OCI-LY7 (cell line): ENCODE data around the gene KRTAP5-8. TPM values are rescaled to one million over a fixed set of nuclear protein-coding genes. Genes with fewer than 3 reads are reported as not detected.

Experiments
- BruUV-seq: library from RNA; stranded (reverse); fragments of 400-500 nt; replicated peaks from 2 replicates; lab custom pipeline; 2021; lab: Mats Ljungman, UMichigan
- CTCF ChIA-PET: fragments of 300-600 bp; sonication (Branson Sonifier 250); formaldehyde crosslinking; loops from one replicate; lab custom pipeline; 2022; ENCODE audit warnings: antibody characterized with exemption; ENCODE audit not compliant: unreplicated experiment; lab: Charles Lee
- POLR2A ChIA-PET: fragments of 300-600 bp; sonication (Branson Sonifier 250); formaldehyde crosslinking; loops from one replicate; lab custom pipeline; 2022; ENCODE audit warnings: antibody characterized with exemption; lab: Charles Lee
- DNase-seq: peaks from one replicate; pipeline ENCODE4 v3.0.0-alpha.2; 2015; ENCODE audit warnings: low spot score
- H2AFZ ChIP-seq: fragments of 200-600 bp; sonication (generic), shearing (Covaris generic); 2 replicates; pipeline ENCODE4 v1.6.1; 2014; ENCODE audit warnings: mild to moderate bottlenecking, antibody characterized with exemption, low read length, moderate library complexity
- H3K27ac ChIP-seq: fragments of 200-600 bp; sonication (generic); 2 replicates; pipeline ENCODE4 v1.5.1; 2014; ENCODE audit warnings: mixed run types, low read depth, mild to moderate bottlenecking, moderate library complexity, low read length, inconsistent platforms; ENCODE audit not compliant: poor library complexity, severe bottlenecking
- H3K36me3 ChIP-seq: fragments of 200-600 bp; sonication (generic); 2 replicates; pipeline ENCODE4 v1.6.1; 2014; ENCODE audit warnings: mild to moderate bottlenecking, antibody characterized with exemption, low read length, moderate library complexity, mixed read lengths; ENCODE audit not compliant: insufficient read depth
- H3K4me1 ChIP-seq: fragments of 200-600 bp; sonication (generic); 2 replicates; pipeline ENCODE4 v1.5.1; 2014; ENCODE audit warnings: mild to moderate bottlenecking, low read length; ENCODE audit not compliant: insufficient read depth, poor library complexity, severe bottlenecking
- H3K4me2 ChIP-seq: fragments of 200-600 bp; sonication (generic); 2 replicates; pipeline ENCODE4 v1.6.1; 2014; ENCODE audit warnings: mild to moderate bottlenecking, low read length
- H3K4me3 ChIP-seq: fragments of 200-600 bp; sonication (generic); 2 replicates; pipeline ENCODE4 v1.5.1; 2014; ENCODE audit warnings: mild to moderate bottlenecking, low read depth, low read length; ENCODE audit not compliant: poor library complexity, severe bottlenecking
- H3K79me2 ChIP-seq: fragments of 200-600 bp; sonication (generic); 2 replicates; pipeline ENCODE4 v1.6.1; 2016; ENCODE audit warnings: low read depth, mild to moderate bottlenecking, low read length, moderate library complexity, mixed read lengths; ENCODE audit not compliant: insufficient read depth
- H3K9me2 ChIP-seq: fragments of 200-600 bp; sonication (generic); 2 replicates; pipeline ENCODE4 v1.6.1; 2016; ENCODE audit warnings: mild to moderate bottlenecking, low read length, mixed read lengths; ENCODE audit not compliant: insufficient read depth
- H3K9me3 ChIP-seq: fragments of 200-600 bp; sonication (generic); 2 replicates; pipeline ENCODE4 v1.6.1; 2014; ENCODE audit warnings: mild to moderate bottlenecking, mixed run types, low read length, mixed read lengths
- H4K20me1 ChIP-seq: fragments of 200-600 bp; sonication (generic); 2 replicates; pipeline ENCODE4 v1.6.1; 2014; ENCODE audit warnings: mild to moderate bottlenecking, antibody characterized with exemption, low read length, moderate library complexity, mixed read lengths; ENCODE audit not compliant: insufficient read depth
- EZH2phosphoT487 ChIP-seq: fragments of 200-600 bp; sonication (generic); IDR thresholded peaks from 2 replicates; pipeline ENCODE4 v1.6.1; 2018; ENCODE audit warnings: low read depth, borderline replicate concordance, mild to moderate bottlenecking, mixed run types, antibody characterized with exemption, low read length, moderate library complexity, mixed read lengths
- intact Hi-C: fragments of 100-400 bp; cut with micrococcal nuclease; formaldehyde crosslinking; loops from one replicate; pipeline ENCODE4 v1.10.0; 2022; ENCODE audit not compliant: unreplicated experiment
- total RNA-seq, 2 experiments: library from RNA; depleted of rRNA in 1 of 2; stranded (reverse); fragments of >200 nt in 1 of 2; shearing (Covaris generic) in 1 of 2; gene quantifications; 2 replicates each; pipeline ENCODE4 v1.2.3, GENCODE V29; 2014 to 2022
- TF ChIP-seq, protein P1 (sequence below): fragments of 200-600 bp; sonication (generic); conservative IDR thresholded peaks from 2 replicates; pipeline ENCODE4 v1.5.1; 2014; ENCODE audit warnings: mild to moderate bottlenecking, antibody characterized with exemption, low read length, moderate library complexity, mixed read lengths

KRTAP5-8 gene
- total RNA-seq, 2 experiments from 2014 or later = not detected

DNA sequence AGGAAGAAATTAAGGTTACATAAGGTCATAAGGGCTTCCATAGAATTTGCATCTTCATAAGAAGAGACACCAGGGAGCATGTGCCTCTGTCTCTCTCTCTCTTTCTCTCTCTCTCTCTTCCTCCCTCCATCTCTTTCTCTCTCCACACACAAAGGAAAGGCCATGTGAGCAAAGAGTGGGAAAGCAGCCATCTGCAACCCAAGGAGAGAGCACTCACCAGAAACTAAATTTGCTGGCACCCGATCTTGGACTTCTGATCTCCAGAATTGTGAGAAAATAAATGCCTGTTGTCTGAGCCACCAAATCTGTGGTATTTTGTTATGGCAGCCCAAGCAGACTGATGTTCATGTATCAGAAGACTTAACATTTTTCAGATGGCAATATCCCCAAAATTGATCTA lies 21.2 kb downstream of the KRTAP5-8 start:
- no TSS peak for BruUV-seq
- DNase-seq = no peak
- intact Hi-C loops = no loop called here
- H3K27ac ChIP-seq = no peak overlapping the region
- ChIA-PET CTCF (no interaction called here), POLR2A (no interaction called here)
- no peak for TF ChIP-seq EZH2phosphoT487
- TF ChIP-seq, protein P1, sequence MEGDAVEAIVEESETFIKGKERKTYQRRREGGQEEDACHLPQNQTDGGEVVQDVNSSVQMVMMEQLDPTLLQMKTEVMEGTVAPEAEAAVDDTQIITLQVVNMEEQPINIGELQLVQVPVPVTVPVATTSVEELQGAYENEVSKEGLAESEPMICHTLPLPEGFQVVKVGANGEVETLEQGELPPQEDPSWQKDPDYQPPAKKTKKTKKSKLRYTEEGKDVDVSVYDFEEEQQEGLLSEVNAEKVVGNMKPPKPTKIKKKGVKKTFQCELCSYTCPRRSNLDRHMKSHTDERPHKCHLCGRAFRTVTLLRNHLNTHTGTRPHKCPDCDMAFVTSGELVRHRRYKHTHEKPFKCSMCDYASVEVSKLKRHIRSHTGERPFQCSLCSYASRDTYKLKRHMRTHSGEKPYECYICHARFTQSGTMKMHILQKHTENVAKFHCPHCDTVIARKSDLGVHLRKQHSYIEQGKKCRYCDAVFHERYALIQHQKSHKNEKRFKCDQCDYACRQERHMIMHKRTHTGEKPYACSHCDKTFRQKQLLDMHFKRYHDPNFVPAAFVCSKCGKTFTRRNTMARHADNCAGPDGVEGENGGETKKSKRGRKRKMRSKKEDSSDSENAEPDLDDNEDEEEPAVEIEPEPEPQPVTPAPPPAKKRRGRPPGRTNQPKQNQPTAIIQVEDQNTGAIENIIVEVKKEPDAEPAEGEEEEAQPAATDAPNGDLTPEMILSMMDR = no peak
- no peaks in the 10 kb centered on the region for H3K9me3 ChIP-seq
- H3K4me3 ChIP-seq = no peak overlapping the region
- no peak overlapping the region for H3K4me2 ChIP-seq
- H3K36me3 ChIP-seq = no peaks in the 10 kb centered on the region
- H3K9me2 ChIP-seq = no peaks in the 10 kb centered on the region
- no peak overlapping the region for H2AFZ ChIP-seq
- no peaks in the 10 kb centered on the region for H4K20me1 ChIP-seq
- H3K79me2 ChIP-seq = no peaks in the 10 kb centered on the region
- H3K4me1 ChIP-seq = no peaks in the 10 kb centered on the region

DNA sequence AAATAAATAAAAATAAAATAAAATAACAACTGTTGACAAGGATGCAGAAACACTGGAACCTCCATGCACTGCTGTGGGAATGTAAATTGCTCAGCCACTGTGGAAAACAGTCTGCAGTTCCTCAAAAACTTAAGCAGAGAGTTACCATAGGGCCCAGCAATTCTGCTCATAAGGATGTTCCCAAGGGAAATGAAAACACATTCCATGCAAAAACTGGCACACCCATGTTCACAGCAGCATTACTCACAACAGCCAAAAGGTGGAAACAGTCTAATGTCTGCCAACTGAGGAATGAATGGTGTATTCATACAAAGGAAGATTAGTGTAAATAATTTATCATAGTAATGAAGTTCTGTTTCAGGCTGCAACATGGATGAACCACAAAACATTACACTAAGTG lies 24.3 kb downstream of the KRTAP5-8 start:
- H3K4me3 ChIP-seq = no peak overlapping the region
- CTCF ChIA-PET = no interaction called here
- no peaks in the 10 kb centered on the region for H3K9me2 ChIP-seq
- no peaks in the 10 kb centered on the region for H3K4me1 ChIP-seq
- intact Hi-C loops = no loop called here
- TF ChIP-seq EZH2phosphoT487 = no peak
- TF ChIP-seq, protein P1 = no peak
- no peaks in the 10 kb centered on the region for H3K36me3 ChIP-seq
- no peaks in the 10 kb centered on the region for H3K79me2 ChIP-seq
- no peak overlapping the region for H2AFZ ChIP-seq
- no peaks in the 10 kb centered on the region for H4K20me1 ChIP-seq
- BruUV-seq = no TSS peak
- POLR2A ChIA-PET = no interaction called here
- no peak overlapping the region for H3K4me2 ChIP-seq
- DNase-seq = no peak
- no peak overlapping the region for H3K27ac ChIP-seq
- H3K9me3 ChIP-seq = no peaks in the 10 kb centered on the region

DNA sequence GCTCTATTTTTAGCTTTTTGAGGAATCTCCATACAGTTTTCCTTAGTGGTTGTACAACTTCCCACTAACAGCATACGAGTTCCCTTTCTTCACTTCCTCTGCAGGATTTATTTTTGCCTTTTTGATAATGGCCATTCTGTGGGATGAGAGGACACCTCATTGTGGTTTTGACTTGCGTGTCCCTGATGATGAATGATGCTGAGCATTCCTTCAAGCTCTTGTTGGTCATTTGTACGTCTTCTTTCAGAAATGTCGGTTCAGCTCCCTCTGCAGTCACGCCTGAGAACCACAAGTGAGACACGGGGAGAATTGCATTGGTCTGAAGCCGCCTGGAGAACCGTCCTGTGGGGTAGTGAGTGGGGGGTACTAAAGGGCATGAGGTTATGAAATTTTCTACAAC lies 25.6 kb downstream of the KRTAP5-8 start:
- Histone ChIP-seq H3K9me2 (no peaks in the 10 kb centered on the region), H3K4me3 (no peak overlapping the region), H3K4me2 (no peak overlapping the region), H4K20me1 (no peaks in the 10 kb centered on the region), H3K4me1 (no peaks in the 10 kb centered on the region), H3K27ac (no peak overlapping the region), H3K79me2 (no peaks in the 10 kb centered on the region), H3K36me3 (no peaks in the 10 kb centered on the region), H3K9me3 (no peaks in the 10 kb centered on the region), H2AFZ (no peak overlapping the region)
- CTCF ChIA-PET = interaction anchor here (1.1 kb wide), 1 partner anchor 63 kb away, joined by 3 read pairs; no protein-coding TSS in a partner anchor
- BruUV-seq = no TSS peak
- peak; percentile 34 for DNase-seq
- POLR2A ChIA-PET = interaction anchor here (0.6 kb wide), 1 partner anchor 111 kb away, joined by 3 read pairs; no protein-coding TSS in a partner anchor
- TF ChIP-seq, protein P1 = peak; percentile 71
- no peak for TF ChIP-seq EZH2phosphoT487
- intact Hi-C loops = no loop called here
